ENCODE measurements around the gene SYNE3.
"Not testable (repeated sequence)": the region's sequence is repeated elsewhere in the genome, so short reads cannot be mapped to it uniquely, and the experiment has no call there.

Gene SYNE3

GRCh38 chr14:95524706-95525512 is 8.5 kb upstream of the SYNE3 start:
- no peak for DNase-seq (ENCODE audit: low spot score)

- DNase-seq (ENCODE audit: low spot score): no peak
Observed at GRCh38 chr14:95523815-95524448, 7.5 kb upstream of the SYNE3 start.

- DNase-seq (ENCODE audit: low spot score): no peak
Observed at GRCh38 chr14:95523051-95523814, 6.8 kb upstream of the SYNE3 start.

GRCh38 chr14:95522556-95522955 is 6.1 kb upstream of the SYNE3 start:
- no peak for DNase-seq (ENCODE audit: low spot score)

GRCh38 chr14:95522116-95522515 is 5.7 kb upstream of the SYNE3 start:
- no peak for DNase-seq (ENCODE audit: low spot score)

GRCh38 chr14:95521001-95521400 is 4.6 kb upstream of the SYNE3 start:
- DNase-seq (ENCODE audit: low spot score): no peak

GRCh38 chr14:95520346-95520745 is 3.9 kb upstream of the SYNE3 start:
- peak; percentile 68 for DNase-seq (ENCODE audit: low spot score)

- peak; percentile 59 for DNase-seq (ENCODE audit: low spot score)
Observed at GRCh38 chr14:95519699-95520098, 3.2 kb upstream of the SYNE3 start.

- DNase-seq (ENCODE audit: low spot score): no peak
Observed at GRCh38 chr14:95518045-95518751, 1.7 kb upstream of the SYNE3 start.

- peak; percentile 78 for DNase-seq (ENCODE audit: low spot score)
Observed at GRCh38 chr14:95515596-95516552, 576 bp downstream of the SYNE3 start.

- peak; percentile 62 for DNase-seq (ENCODE audit: low spot score)
Observed at GRCh38 chr14:95515080-95515489, 1.4 kb downstream of the SYNE3 start.

GRCh38 chr14:95514131-95515079 is 2.0 kb downstream of the SYNE3 start:
- no peak for DNase-seq (ENCODE audit: low spot score)

- DNase-seq (ENCODE audit: low spot score): no peak
Observed at GRCh38 chr14:95513291-95513690, 3.2 kb downstream of the SYNE3 start.

- DNase-seq (ENCODE audit: low spot score): no peak
Observed at GRCh38 chr14:95511687-95512086, 4.8 kb downstream of the SYNE3 start.

- DNase-seq (ENCODE audit: low spot score): no peak
Observed at GRCh38 chr14:95510804-95511203, 5.6 kb downstream of the SYNE3 start.

- DNase-seq (ENCODE audit: low spot score): not testable (repeated sequence)
Observed at GRCh38 chr14:95510344-95510743, 6.1 kb downstream of the SYNE3 start.

GRCh38 chr14:95509495-95509894 is 7.0 kb downstream of the SYNE3 start:
- no peak for DNase-seq (ENCODE audit: low spot score)

GRCh38 chr14:95508377-95508776 is 8.1 kb downstream of the SYNE3 start:
- no peak for DNase-seq (ENCODE audit: low spot score)

- no peak for DNase-seq (ENCODE audit: low spot score)
Observed at GRCh38 chr14:95507701-95508103, 8.7 kb downstream of the SYNE3 start.

- peak; percentile 84 for DNase-seq (ENCODE audit: low spot score)
Observed at GRCh38 chr14:95507174-95507573, 9.3 kb downstream of the SYNE3 start.
